Sigmoid colon (tissue), 4 donors: ENCODE results near the gene MGARP.

Experiments
- EP300 ChIP-seq, 4 donors: sonication (generic); formaldehyde crosslinking; IDR thresholded peaks; one replicate each; pipeline ENCODE4 v1.6.1; 2017; ENCODE audit warnings: antibody characterized with exemption in 4 of 4
- POLR2A ChIP-seq, 2 donors: fragments of 450-650 bp; IDR thresholded peaks; one replicate each; pipeline ENCODE4 v1.6.1; 2016; ENCODE audit warnings: antibody characterized with exemption in 2 of 2, mild to moderate bottlenecking in 2 of 2, moderate library complexity in 2 of 2
- POLR2AphosphoS5 ChIP-seq, 4 donors: sonication (generic); formaldehyde crosslinking; IDR thresholded peaks; one replicate each; pipeline ENCODE4 v1.6.1; 2017; ENCODE audit warnings: antibody characterized with exemption in 4 of 4
- TF ChIP-seq, protein P1 (sequence below), 4 experiments: fragments of 450-650 bp in 3 of 4; fragments of 200-600 bp in 1 of 4; IDR thresholded peaks; one replicate each; pipeline ENCODE4 v1.5.1; 2016 to 2019; ENCODE audit warnings: antibody characterized with exemption in 4 of 4, mild to moderate bottlenecking in 3 of 4, moderate library complexity in 2 of 4

GRCh38 chr4:139329665-139330200 is 49.7 kb upstream of the MGARP start:
- no peak for TF ChIP-seq EP300 (IDR thresholded peaks at IDR 0.05)
- TF ChIP-seq, protein P1, sequence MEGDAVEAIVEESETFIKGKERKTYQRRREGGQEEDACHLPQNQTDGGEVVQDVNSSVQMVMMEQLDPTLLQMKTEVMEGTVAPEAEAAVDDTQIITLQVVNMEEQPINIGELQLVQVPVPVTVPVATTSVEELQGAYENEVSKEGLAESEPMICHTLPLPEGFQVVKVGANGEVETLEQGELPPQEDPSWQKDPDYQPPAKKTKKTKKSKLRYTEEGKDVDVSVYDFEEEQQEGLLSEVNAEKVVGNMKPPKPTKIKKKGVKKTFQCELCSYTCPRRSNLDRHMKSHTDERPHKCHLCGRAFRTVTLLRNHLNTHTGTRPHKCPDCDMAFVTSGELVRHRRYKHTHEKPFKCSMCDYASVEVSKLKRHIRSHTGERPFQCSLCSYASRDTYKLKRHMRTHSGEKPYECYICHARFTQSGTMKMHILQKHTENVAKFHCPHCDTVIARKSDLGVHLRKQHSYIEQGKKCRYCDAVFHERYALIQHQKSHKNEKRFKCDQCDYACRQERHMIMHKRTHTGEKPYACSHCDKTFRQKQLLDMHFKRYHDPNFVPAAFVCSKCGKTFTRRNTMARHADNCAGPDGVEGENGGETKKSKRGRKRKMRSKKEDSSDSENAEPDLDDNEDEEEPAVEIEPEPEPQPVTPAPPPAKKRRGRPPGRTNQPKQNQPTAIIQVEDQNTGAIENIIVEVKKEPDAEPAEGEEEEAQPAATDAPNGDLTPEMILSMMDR (IDR thresholded peaks at IDR 0.05) = no peak
- TF ChIP-seq POLR2A (IDR thresholded peaks at IDR 0.05) = no peak
- no peak for TF ChIP-seq POLR2AphosphoS5 (IDR thresholded peaks at IDR 0.05)
